Hematopoietic multipotent progenitor cell treated with erythropoietin and hydrocortisone succinate and interleukin-3 and kit ligand, for 6 days (in vitro differentiated cells): ENCODE data around the gene CES5A.
"Not testable (repeated sequence)": the region's sequence is repeated elsewhere in the genome, so short reads cannot be mapped to it uniquely, and the experiment has no call there.

ENCODE experiments used
- DNase-seq: peaks from one replicate; pipeline ENCODE4 v3.0.0-alpha.2; 2015

Gene CES5A

GRCh38 chr16:55875273-55875672, at the start of gene CES5A:
Gene CES5A (minus strand): TSS chr16:55875373. CDS start chr16:55875221, 152 bp downstream.
- DNase-seq: no peak

- no peak for DNase-seq
Observed at GRCh38 chr16:55922662-55923061, 47.5 kb upstream of the CES5A start.

GRCh38 chr16:55917373-55918160, 42.4 kb upstream of the CES5A start:
- no peak for DNase-seq

GRCh38 chr16:55915096-55915827, 40.1 kb upstream of the CES5A start:
- no peak for DNase-seq

GRCh38 chr16:55914383-55914782, 39.2 kb upstream of the CES5A start:
- DNase-seq: no peak

GRCh38 chr16:55913716-55914115, 38.5 kb upstream of the CES5A start:
- DNase-seq: no peak

- not testable (repeated sequence) for DNase-seq
Observed at GRCh38 chr16:55913121-55913520, 37.9 kb upstream of the CES5A start.

GRCh38 chr16:55912022-55912421, 36.8 kb upstream of the CES5A start:
- no peak for DNase-seq

- no peak for DNase-seq
Observed at GRCh38 chr16:55911616-55912015, 36.4 kb upstream of the CES5A start.

GRCh38 chr16:55909876-55910275, 34.7 kb upstream of the CES5A start:
- no peak for DNase-seq

GRCh38 chr16:55908641-55909040, 33.5 kb upstream of the CES5A start:
- DNase-seq: no peak

GRCh38 chr16:55907661-55908060, 32.5 kb upstream of the CES5A start:
- no peak for DNase-seq

- DNase-seq: no peak
Observed at GRCh38 chr16:55906123-55906522, 30.9 kb upstream of the CES5A start.

GRCh38 chr16:55905651-55906050, 30.5 kb upstream of the CES5A start:
- DNase-seq: no peak

- no peak for DNase-seq
Observed at GRCh38 chr16:55901566-55902217, 26.5 kb upstream of the CES5A start.

GRCh38 chr16:55900616-55901393, 25.6 kb upstream of the CES5A start:
- no peak for DNase-seq

GRCh38 chr16:55899857-55900256, 24.7 kb upstream of the CES5A start:
- DNase-seq: no peak

GRCh38 chr16:55898592-55898991, 23.4 kb upstream of the CES5A start:
- no peak for DNase-seq

GRCh38 chr16:55892821-55893220, 17.6 kb upstream of the CES5A start:
- no peak for DNase-seq

- no peak for DNase-seq
Observed at GRCh38 chr16:55889518-55889917, 14.3 kb upstream of the CES5A start.

- no peak for DNase-seq
Observed at GRCh38 chr16:55888546-55888945, 13.4 kb upstream of the CES5A start.

- DNase-seq: no peak
Observed at GRCh38 chr16:55876854-55877253, 1.7 kb upstream of the CES5A start.

- DNase-seq: no peak
Observed at GRCh38 chr16:55873122-55873521, 2.1 kb downstream of the CES5A start.
